ENCODE measurements around the gene NSG1. TPM values are rescaled to one million over a fixed set of nuclear protein-coding genes. Genes with fewer than 3 reads are reported as not detected.

NSG1 gene
- total and polyA plus RNA-seq, 2 of the 13 experiments (the other 11 are each of a cell fraction or from before 2014, with no cell fraction given), result not detected

- TF ChIP-seq AHDC1 (CRISPR knock-in tag; IDR thresholded peaks at IDR 0.05; ENCODE audit: borderline replicate concordance) (peak; percentile 68; the same call in 1 of the 2 replicates), NCOA2 (CRISPR knock-in tag; IDR thresholded peaks at IDR 0.05) (peak; percentile 37; the same call in 1 of the 2 replicates), ZNF292 (CRISPR knock-in tag; IDR thresholded peaks at IDR 0.05; ENCODE audit: borderline replicate concordance, low read depth) (peak; percentile 38; the same call in 1 of the 2 replicates), PAX8 (CRISPR knock-in tag; IDR thresholded peaks at IDR 0.05; ENCODE audit: borderline replicate concordance) (no peak), TEAD3 (CRISPR knock-in tag; optimal IDR thresholded peaks at IDR 0.05; ENCODE audit: borderline replicate concordance) (peak; percentile 52), ZMAT3 (CRISPR knock-in tag; conservative IDR thresholded peaks at IDR 0.05) (0 out of 2 replicates have a peak, but pooled peaks have one; percentile 16), ARNTL (CRISPR knock-in tag; IDR thresholded peaks at IDR 0.05) (0 out of 2 replicates have a peak, but pooled peaks have one; percentile 27), DRAP1 (CRISPR knock-in tag; IDR thresholded peaks at IDR 0.05) (0 out of 2 replicates have a peak, but pooled peaks have one; percentile 16), ZBTB25 (CRISPR knock-in tag; IDR thresholded peaks at IDR 0.05) (0 out of 2 replicates have a peak, but pooled peaks have one; percentile 17), CREBL2 (CRISPR knock-in tag; IDR thresholded peaks at IDR 0.05; ENCODE audit: borderline replicate concordance) (no peak), HDAC2 (CRISPR knock-in tag; IDR thresholded peaks at IDR 0.05) (peak; percentile 60; the same call in 1 of the 2 replicates), RCOR2 (CRISPR knock-in tag; IDR thresholded peaks at IDR 0.05) (0 out of 2 replicates have a peak, but pooled peaks have one; percentile 48), RARA (CRISPR knock-in tag; IDR thresholded peaks at IDR 0.05) (peak; percentile 67), ZFP37 (CRISPR knock-in tag; IDR thresholded peaks at IDR 0.05; ENCODE audit: borderline replicate concordance) (0 out of 2 replicates have a peak, but pooled peaks have one; percentile 39), ZBED4 (CRISPR knock-in tag; IDR thresholded peaks at IDR 0.05; ENCODE audit: borderline replicate concordance) (0 out of 2 replicates have a peak, but pooled peaks have one; percentile 41), FIP1L1 (IDR thresholded peaks at IDR 0.05; ENCODE audit: borderline replicate concordance, insufficient read depth, low read depth, low read length) (no peak), MYNN (CRISPR knock-in tag; IDR thresholded peaks at IDR 0.05; ENCODE audit: low read depth) (no peak), ESRRA (CRISPR knock-in tag; IDR thresholded peaks at IDR 0.05; ENCODE audit: low read depth) (no peak), ZNF12 (CRISPR knock-in tag; IDR thresholded peaks at IDR 0.05) (0 out of 2 replicates have a peak, but pooled peaks have one; percentile 65)
Observed at GRCh38 chr4:4462970-4463369, 76.1 kb downstream of the NSG1 start (continued).

Data from HepG2 (cell line).